GM19328 (cell line): ENCODE results near the gene BRD4.

Source experiments
- ATAC-seq: cut with Tn5 transposase; IDR thresholded peaks from one replicate; pipeline ENCODE4 v1.9.1; 2021; ENCODE audit warnings: mild to moderate bottlenecking, moderate library complexity; ENCODE audit not compliant: unreplicated experiment

Gene BRD4

GRCh38 chr19:15236886-15237285, 95.5 kb downstream of the BRD4 start:
- no peak for ATAC-seq

- ATAC-seq = no peak
Measured at GRCh38 chr19:15235781-15236180, 96.6 kb downstream of the BRD4 start.

GRCh38 chr19:15234431-15235130, 97.8 kb downstream of the BRD4 start:
- ATAC-seq = no peak

- no peak for ATAC-seq
Measured at GRCh38 chr19:15231271-15231670, 101.1 kb downstream of the BRD4 start.

- ATAC-seq = no peak
Measured at GRCh38 chr19:15227261-15227660, 105.1 kb downstream of the BRD4 start.

- ATAC-seq = no peak
Measured at GRCh38 chr19:15225760-15226159, 106.6 kb downstream of the BRD4 start.

GRCh38 chr19:15223649-15224361, 108.5 kb downstream of the BRD4 start:
- no peak for ATAC-seq

GRCh38 chr19:15222738-15223648, 109.3 kb downstream of the BRD4 start:
- ATAC-seq = no peak

GRCh38 chr19:15220833-15221232, 111.5 kb downstream of the BRD4 start:
- ATAC-seq = no peak

GRCh38 chr19:15218501-15218900, 113.8 kb downstream of the BRD4 start:
- ATAC-seq = no peak

GRCh38 chr19:15216363-15216762, 116.0 kb downstream of the BRD4 start:
- ATAC-seq = no peak

GRCh38 chr19:15213715-15214381, 118.5 kb downstream of the BRD4 start:
- ATAC-seq = no peak

GRCh38 chr19:15212711-15213110, 119.6 kb downstream of the BRD4 start:
- no peak for ATAC-seq

GRCh38 chr19:15210323-15210781, 122.0 kb downstream of the BRD4 start:
- ATAC-seq = no peak

GRCh38 chr19:15201374-15202023, 130.8 kb downstream of the BRD4 start:
- ATAC-seq = no peak

GRCh38 chr19:15200553-15201364, 131.6 kb downstream of the BRD4 start, which contains the start of gene NOTCH3:
Gene NOTCH3, minus strand, starts transcription at chr19:15200995. Its CDS starts 90 bp downstream, at chr19:15200905.
- ATAC-seq = no peak

- no peak for ATAC-seq
Measured at GRCh38 chr19:15199661-15200552, 132.4 kb downstream of the BRD4 start.

- ATAC-seq = no peak
Measured at GRCh38 chr19:15198951-15199660, 133.2 kb downstream of the BRD4 start.
